Glomerular visceral epithelial cell (primary cell): ENCODE results near the gene TGM1.

Experiments used
- DNase-seq: peaks from one replicate; pipeline ENCODE4 v3.0.0-alpha.2; 2016; ENCODE audit errors: extremely low spot score

Gene TGM1

GRCh38 chr14:24292118-24292807 is 29.3 kb upstream of the TGM1 start:
- DNase-seq: no peak

GRCh38 chr14:24291446-24292117 is 28.6 kb upstream of the TGM1 start:
- DNase-seq: no peak

GRCh38 chr14:24290746-24291145 is 27.8 kb upstream of the TGM1 start:
- DNase-seq: no peak

GRCh38 chr14:24289649-24290280 is 26.8 kb upstream of the TGM1 start:
- DNase-seq: no peak

GRCh38 chr14:24286996-24287395 is 24.0 kb upstream of the TGM1 start:
- DNase-seq: no peak

GRCh38 chr14:24285351-24285750 is 22.4 kb upstream of the TGM1 start:
- no peak for DNase-seq

- DNase-seq: no peak
Observed at GRCh38 chr14:24284501-24285035, 21.6 kb upstream of the TGM1 start.

GRCh38 chr14:24283796-24284460 is 21.0 kb upstream of the TGM1 start:
- DNase-seq: no peak

GRCh38 chr14:24282736-24283135 is 19.8 kb upstream of the TGM1 start:
- no peak for DNase-seq

GRCh38 chr14:24281636-24282035 is 18.7 kb upstream of the TGM1 start:
- no peak for DNase-seq

- DNase-seq: no peak
Observed at GRCh38 chr14:24280797-24281460, 18.0 kb upstream of the TGM1 start.

- DNase-seq: peak; percentile 39
Observed at GRCh38 chr14:24279301-24280186, 16.6 kb upstream of the TGM1 start.

GRCh38 chr14:24278424-24278823 is 15.4 kb upstream of the TGM1 start:
- DNase-seq: no peak

GRCh38 chr14:24277606-24278321 is 14.8 kb upstream of the TGM1 start:
- DNase-seq: no peak

GRCh38 chr14:24277071-24277470 is 14.1 kb upstream of the TGM1 start:
- DNase-seq: no peak

- no peak for DNase-seq
Observed at GRCh38 chr14:24274101-24274543, 11.1 kb upstream of the TGM1 start.

GRCh38 chr14:24273422-24273998 is 10.5 kb upstream of the TGM1 start:
- no peak for DNase-seq

GRCh38 chr14:24272467-24272866 is 9.5 kb upstream of the TGM1 start:
- DNase-seq: no peak

GRCh38 chr14:24271834-24272263 is 8.9 kb upstream of the TGM1 start:
- DNase-seq: no peak
